Ovary (tissue), 9 donors: Measurements from ENCODE around the gene SHB. TPM values are rescaled to one million over a fixed set of nuclear protein-coding genes. Genes with fewer than 3 reads are reported as not detected.

ENCODE experiments used
- DNase-seq, 5 donors: peaks; one replicate each; pipeline ENCODE4 v3.0.0-alpha.2; 2019 to 2020
- H3K27ac ChIP-seq, 2 donors: fragments of 200-600 bp; one replicate each; pipeline versions ENCODE4 v1.5.1 to v1.8.0; 2019 to 2022
- H3K27me3 ChIP-seq: fragments of 200-600 bp; one replicate; pipeline ENCODE4 v1.8.0; 2022
- H3K36me3 ChIP-seq: fragments of 200-600 bp; sonication (generic); one replicate; pipeline ENCODE4 v1.5.1; 2019
- H3K4me1 ChIP-seq: one replicate; pipeline ENCODE4 v1.8.1; 2013; ENCODE audit warnings: mild to moderate bottlenecking, moderate library complexity; ENCODE audit not compliant: insufficient read depth
- H3K4me3 ChIP-seq: fragments of 200-600 bp; sonication (generic); one replicate; pipeline ENCODE4 v1.5.1; 2017
- H3K9me3 ChIP-seq, 2 donors: fragments of 200-600 bp in 1 of 2; sonication (generic) in 1 of 2; one replicate each; pipeline versions ENCODE4 v1.5.1 to v1.8.1; 2013 to 2019; ENCODE audit warnings: mild to moderate bottlenecking in 1 of 2, moderate library complexity in 1 of 2
- CTCF ChIP-seq, 3 donors: fragments of 450-650 bp in 2 of 3; fragments of 200-600 bp in 1 of 3; IDR thresholded peaks; one replicate each; pipeline versions ENCODE4 v1.5.1 to v1.8.0; 2016 to 2022; ENCODE audit warnings: antibody characterized with exemption in 3 of 3, mild to moderate bottlenecking in 1 of 3
- EP300 ChIP-seq: sonication (generic); formaldehyde crosslinking; IDR thresholded peaks from one replicate; pipeline ENCODE4 v1.6.1; 2017; ENCODE audit warnings: antibody characterized with exemption
- POLR2A ChIP-seq: fragments of 450-650 bp; IDR thresholded peaks from one replicate; pipeline ENCODE4 v1.6.1; 2017; ENCODE audit warnings: antibody characterized with exemption, mild to moderate bottlenecking, moderate library complexity
- WGBS, 3 donors: extraction: QIAGEN DNeasy Blood & Tissue Kit in 1 of 3; methylation state at CpG; one replicate each; pipeline versions ENCODE4 v1.1.5 to v1.1.7; 2013 to 2017; 5-methylcytosine and 5-hydroxymethylcytosine counted together
- intact Hi-C, 4 donors: fragments of 100-400 bp; cut with DNase I; formaldehyde crosslinking; loops; one replicate each; pipeline versions ENCODE4 v1.11.0 to v1.15.1; 2022 to 2023
- polyA plus RNA-seq, 2 donors: library from polyadenylated mRNA; stranded (reverse); fragments of 200-250 nt in 1 of 2; fragments of 350-450 nt in 1 of 2; fragmentation: Illumina TruSeq in 1 of 2; extraction: RNeasy Lipid Tissue Mini Kit (QIAGEN cat#74804) in 1 of 2; gene quantifications; one replicate each; pipeline ENCODE4 v1.2.3, GENCODE V29; 2013 to 2014
- total RNA-seq, 7 donors: library from RNA; depleted of rRNA in 2 of 7; stranded (reverse); fragments of >200 nt in 2 of 7; fragmentation: NEBNext Ultra II Directional in 3 of 7; extraction: Animal tissue kit (Norgen Biotek cat#: 25700) in 3 of 7; gene quantifications; one replicate each; pipeline versions ENCODE4 v1.1.0 to v1.2.4, GENCODE V29; 2016 to 2023
- donor health status: DM: no; HTN: no; CAD: no; lungs with moderate emphysema.
- donor health status: DM: no; HTN: no; CAD: no.
- donor health status: Bipolar disorder and iron deficiency.
- donor health status: DM: yes; HTN: yes; CAD: no.
- donor health status: DM: no; HTN: no; CAD: no.
- donor health status: DM: yes; HTN: yes; CAD: no.

SHB gene
- total and polyA plus RNA-seq, 9 donors, result 3.5 to 23.8 (median 9.0) TPM

DNA sequence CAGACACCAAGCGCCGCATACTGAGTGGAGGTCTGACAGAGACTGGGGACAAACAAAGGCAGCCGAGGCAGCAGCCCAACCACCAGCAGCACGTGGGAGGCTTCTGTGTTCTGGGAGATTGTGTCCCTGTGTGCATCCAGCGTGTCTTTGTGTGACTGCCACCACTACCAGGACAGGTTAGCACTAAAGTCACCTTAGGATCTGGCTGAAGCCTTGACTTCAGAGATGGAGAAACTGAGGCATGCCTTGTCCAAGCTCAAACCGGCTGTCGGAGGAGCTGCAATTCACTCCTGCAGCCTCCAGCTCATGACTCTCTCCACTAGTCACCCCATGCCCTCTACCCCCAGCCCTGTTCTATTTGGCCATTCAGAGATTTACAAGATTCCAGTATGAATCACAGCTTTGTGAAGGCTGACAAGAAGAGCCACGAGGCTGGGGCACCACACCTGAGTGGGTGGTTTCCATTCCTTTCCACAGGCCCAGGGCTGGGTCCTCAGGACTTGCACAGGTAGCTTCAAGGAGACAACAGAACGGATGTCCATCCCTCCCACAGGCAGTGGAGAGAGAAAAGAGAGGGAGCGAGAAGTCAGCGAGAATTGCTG lies 69.3 kb downstream of the SHB start:
- TF ChIP-seq EP300 (no peak), POLR2A (no peak), CTCF (IDR thresholded peaks at IDR 0.05) (no peak)
- intact Hi-C loops, result no loop called here
- 85 to 89% (median 87%) methylated on average over 11 of the region's 11 CpGs for WGBS, 3 donors
- no peaks in the 10 kb centered on the region for H3K9me3 ChIP-seq
- H3K27me3 ChIP-seq, result no peaks in the 10 kb centered on the region
- peaks cover 3% of the 10 kb centered on the region for H3K4me1 ChIP-seq
- H3K36me3 ChIP-seq, result no peaks in the 10 kb centered on the region
- H3K4me3 ChIP-seq, result no peak overlapping the region
- H3K27ac ChIP-seq, result no peak overlapping the region
- no peak for DNase-seq

- H3K27ac ChIP-seq, result no peak overlapping the region
- H3K4me3 ChIP-seq, result no peak overlapping the region
- H3K4me1 ChIP-seq, result peaks cover 3% of the 10 kb centered on the region
- H3K36me3 ChIP-seq, result no peaks in the 10 kb centered on the region
- no peaks in the 10 kb centered on the region for H3K27me3 ChIP-seq
- 88 to 89% (median 88%) methylated on average over 5 of the region's 5 CpGs for WGBS, 3 donors
- no peak for DNase-seq
- intact Hi-C loops, result no loop called here
- no peaks in the 10 kb centered on the region for H3K9me3 ChIP-seq
- TF ChIP-seq CTCF (IDR thresholded peaks at IDR 0.05), result no peak
- no peak for TF ChIP-seq EP300
- no peak for TF ChIP-seq POLR2A
Observed at GRCh38 chr9:37998881-37999587, 70.0 kb downstream of the SHB start.

DNA sequence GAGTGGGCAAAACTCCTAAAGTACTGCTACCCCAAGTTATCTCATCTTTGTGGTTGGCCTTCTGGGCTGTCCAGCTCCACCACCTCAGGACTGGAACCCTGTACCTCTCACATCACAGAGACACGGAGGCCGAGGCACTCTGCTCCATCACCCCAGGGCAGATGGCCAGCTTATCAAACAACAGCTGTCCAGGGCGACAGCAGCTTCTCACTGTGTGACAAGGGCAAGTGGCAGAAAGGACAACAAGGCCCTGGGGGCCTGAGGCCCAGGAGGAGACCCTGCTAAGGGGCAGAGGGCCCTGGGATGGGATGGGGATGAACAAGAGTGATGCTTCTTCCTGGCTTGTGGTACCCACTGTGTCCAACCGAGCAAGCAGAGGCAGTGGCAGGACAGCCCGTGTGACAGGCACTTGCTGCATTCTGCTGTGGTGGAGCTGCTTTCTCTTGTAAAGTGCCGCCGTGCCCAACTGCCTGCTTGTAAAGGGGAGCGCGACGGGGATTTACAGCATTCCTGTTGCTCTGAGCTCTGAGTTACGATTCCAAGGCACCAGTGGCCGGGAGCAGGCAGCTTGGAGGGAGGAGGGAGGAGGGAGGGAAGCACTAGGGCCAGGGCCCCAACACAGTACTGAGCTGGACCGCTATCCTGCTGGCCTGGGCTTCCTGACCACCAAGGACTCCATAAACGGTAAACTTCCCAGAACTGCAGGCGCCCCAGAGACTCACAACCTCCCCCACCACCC lies 71.2 kb downstream of the SHB start:
- no peaks in the 10 kb centered on the region for H3K36me3 ChIP-seq
- no peak for DNase-seq
- 51 to 61% (median 60%) methylated on average over 15 of the region's 15 CpGs for WGBS, 3 donors
- peaks cover 3% of the 10 kb centered on the region for H3K4me1 ChIP-seq
- intact Hi-C loops, result no loop called here
- no peaks in the 10 kb centered on the region for H3K27me3 ChIP-seq
- H3K4me3 ChIP-seq, result no peak overlapping the region
- H3K9me3 ChIP-seq, result no peaks in the 10 kb centered on the region
- no peak for TF ChIP-seq EP300
- TF ChIP-seq POLR2A, result no peak
- TF ChIP-seq CTCF (IDR thresholded peaks at IDR 0.05), result no peak
- no peak overlapping the region for H3K27ac ChIP-seq

DNA sequence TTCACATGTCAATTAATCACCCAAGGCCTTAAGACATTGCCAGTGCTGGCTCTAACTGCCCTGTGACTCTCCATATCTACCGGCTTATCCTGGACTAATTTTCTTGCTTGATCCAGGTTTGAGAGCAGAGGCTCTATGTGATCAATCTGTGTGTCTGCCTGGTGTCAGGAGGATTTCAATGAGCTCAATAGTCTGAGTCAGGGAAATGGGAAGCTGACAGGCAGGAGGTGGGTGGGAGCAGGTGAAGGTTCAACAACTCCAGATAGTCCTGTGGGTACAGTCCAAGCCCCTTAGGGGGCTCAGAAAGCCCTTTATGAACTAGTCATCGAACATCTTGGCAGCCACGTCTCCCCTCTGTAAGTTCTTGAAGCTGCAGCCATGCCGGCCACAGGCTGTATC lies 72.2 kb downstream of the SHB start:
- intact Hi-C loops, result no loop called here
- Histone ChIP-seq H3K27ac (no peak overlapping the region), H3K4me1 (peaks cover 3% of the 10 kb centered on the region), H3K9me3 (no peaks in the 10 kb centered on the region), H3K36me3 (no peaks in the 10 kb centered on the region), H3K27me3 (no peaks in the 10 kb centered on the region), H3K4me3 (no peak overlapping the region)
- TF ChIP-seq CTCF (IDR thresholded peaks at IDR 0.05) (no peak), POLR2A (no peak), EP300 (no peak)
- no peak for DNase-seq
- 95 to 100% (median 99%) methylated on average over 4 of the region's 4 CpGs for WGBS, 3 donors
